ENCODE measurements around the gene MFSD1.

Gene MFSD1

DNA sequence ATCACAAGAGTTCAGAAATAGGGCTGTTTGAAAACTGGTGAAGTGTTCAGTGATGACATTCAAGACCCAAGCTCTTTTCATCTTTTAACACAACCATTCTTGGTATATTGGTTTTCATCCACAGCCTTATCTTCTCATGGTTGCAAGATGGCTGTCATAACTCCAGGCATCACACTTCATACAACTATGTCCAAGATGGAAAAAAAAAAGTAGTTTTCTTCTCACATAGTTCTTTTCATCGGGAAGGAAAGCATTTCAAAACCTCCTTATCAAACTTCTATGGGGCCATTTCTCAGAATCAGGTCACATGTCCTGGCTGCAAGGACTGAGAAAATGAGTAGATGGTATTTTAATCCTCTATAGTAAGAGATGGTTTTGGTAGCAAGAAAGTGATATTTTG lies 21.1 kb upstream of the MFSD1 start:
- Histone ChIP-seq H3K27ac (ENCODE audit: low read depth, low read length, poor library complexity, severe bottlenecking) (no peak overlapping the region), H3K4me3 (ENCODE audit: low read depth, low read length, poor library complexity, severe bottlenecking) (no peak overlapping the region), H4K20me1 (ENCODE audit: insufficient read depth, low read length) (no peaks in the 10 kb centered on the region), H3K27me3 (ENCODE audit: insufficient read depth, low read length) (no peaks in the 10 kb centered on the region), H3K4me1 (ENCODE audit: insufficient read depth, low read length, severe bottlenecking) (no peaks in the 10 kb centered on the region), H3K4me2 (ENCODE audit: low read length) (no peak overlapping the region), H3F3A (ENCODE audit: insufficient read depth, low read length) (no peaks in the 10 kb centered on the region), H2AFZ (ENCODE audit: low read length) (no peak overlapping the region), H3K79me2 (ENCODE audit: insufficient read depth, low read length) (no peaks in the 10 kb centered on the region), H3K36me3 (ENCODE audit: insufficient read depth, low read length) (no peaks in the 10 kb centered on the region), H3K9me2 (ENCODE audit: low read depth, low read length) (no peaks in the 10 kb centered on the region), H3K9ac (ENCODE audit: low read length) (no peak overlapping the region), H3K9me3 (ENCODE audit: low read length) (no peaks in the 10 kb centered on the region)
- TF ChIP-seq, protein P1, sequence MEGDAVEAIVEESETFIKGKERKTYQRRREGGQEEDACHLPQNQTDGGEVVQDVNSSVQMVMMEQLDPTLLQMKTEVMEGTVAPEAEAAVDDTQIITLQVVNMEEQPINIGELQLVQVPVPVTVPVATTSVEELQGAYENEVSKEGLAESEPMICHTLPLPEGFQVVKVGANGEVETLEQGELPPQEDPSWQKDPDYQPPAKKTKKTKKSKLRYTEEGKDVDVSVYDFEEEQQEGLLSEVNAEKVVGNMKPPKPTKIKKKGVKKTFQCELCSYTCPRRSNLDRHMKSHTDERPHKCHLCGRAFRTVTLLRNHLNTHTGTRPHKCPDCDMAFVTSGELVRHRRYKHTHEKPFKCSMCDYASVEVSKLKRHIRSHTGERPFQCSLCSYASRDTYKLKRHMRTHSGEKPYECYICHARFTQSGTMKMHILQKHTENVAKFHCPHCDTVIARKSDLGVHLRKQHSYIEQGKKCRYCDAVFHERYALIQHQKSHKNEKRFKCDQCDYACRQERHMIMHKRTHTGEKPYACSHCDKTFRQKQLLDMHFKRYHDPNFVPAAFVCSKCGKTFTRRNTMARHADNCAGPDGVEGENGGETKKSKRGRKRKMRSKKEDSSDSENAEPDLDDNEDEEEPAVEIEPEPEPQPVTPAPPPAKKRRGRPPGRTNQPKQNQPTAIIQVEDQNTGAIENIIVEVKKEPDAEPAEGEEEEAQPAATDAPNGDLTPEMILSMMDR (IDR thresholded peaks at IDR 0.05; ENCODE audit: low read length) = no peak
- TF ChIP-seq EZH2 (IDR thresholded peaks at IDR 0.05; ENCODE audit: borderline replicate concordance, low read length) = no peak

GRCh38 chr3:158781191-158781590 lies 20.7 kb upstream of the MFSD1 start:
- Histone ChIP-seq H3K4me3 (ENCODE audit: low read depth, low read length, poor library complexity, severe bottlenecking) (no peak overlapping the region), H3K4me1 (ENCODE audit: insufficient read depth, low read length, severe bottlenecking) (no peaks in the 10 kb centered on the region), H3F3A (ENCODE audit: insufficient read depth, low read length) (no peaks in the 10 kb centered on the region), H3K79me2 (ENCODE audit: insufficient read depth, low read length) (no peaks in the 10 kb centered on the region), H3K9ac (ENCODE audit: low read length) (no peak overlapping the region), H3K9me3 (ENCODE audit: low read length) (no peaks in the 10 kb centered on the region), H3K4me2 (ENCODE audit: low read length) (no peak overlapping the region), H3K9me2 (ENCODE audit: low read depth, low read length) (no peaks in the 10 kb centered on the region), H3K27me3 (ENCODE audit: insufficient read depth, low read length) (no peaks in the 10 kb centered on the region), H3K36me3 (ENCODE audit: insufficient read depth, low read length) (no peaks in the 10 kb centered on the region), H4K20me1 (ENCODE audit: insufficient read depth, low read length) (no peaks in the 10 kb centered on the region), H3K27ac (ENCODE audit: low read depth, low read length, poor library complexity, severe bottlenecking) (no peak overlapping the region), H2AFZ (ENCODE audit: low read length) (no peak overlapping the region)
- no peak for TF ChIP-seq EZH2 (IDR thresholded peaks at IDR 0.05; ENCODE audit: borderline replicate concordance, low read length)
- TF ChIP-seq, protein P1 (IDR thresholded peaks at IDR 0.05; ENCODE audit: low read length) = no peak

- Histone ChIP-seq H3K4me1 (ENCODE audit: insufficient read depth, low read length, severe bottlenecking) (no peaks in the 10 kb centered on the region), H3K9ac (ENCODE audit: low read length) (no peak overlapping the region), H3F3A (ENCODE audit: insufficient read depth, low read length) (no peaks in the 10 kb centered on the region), H4K20me1 (ENCODE audit: insufficient read depth, low read length) (no peaks in the 10 kb centered on the region), H3K79me2 (ENCODE audit: insufficient read depth, low read length) (no peaks in the 10 kb centered on the region), H3K36me3 (ENCODE audit: insufficient read depth, low read length) (no peaks in the 10 kb centered on the region), H3K27me3 (ENCODE audit: insufficient read depth, low read length) (no peaks in the 10 kb centered on the region), H3K4me2 (ENCODE audit: low read length) (no peak overlapping the region), H3K9me3 (ENCODE audit: low read length) (no peaks in the 10 kb centered on the region), H2AFZ (ENCODE audit: low read length) (no peak overlapping the region), H3K9me2 (ENCODE audit: low read depth, low read length) (no peaks in the 10 kb centered on the region), H3K4me3 (ENCODE audit: low read depth, low read length, poor library complexity, severe bottlenecking) (no peak overlapping the region), H3K27ac (ENCODE audit: low read depth, low read length, poor library complexity, severe bottlenecking) (no peak overlapping the region)
- no peak for TF ChIP-seq EZH2 (IDR thresholded peaks at IDR 0.05; ENCODE audit: borderline replicate concordance, low read length)
- TF ChIP-seq, protein P1 (IDR thresholded peaks at IDR 0.05; ENCODE audit: low read length) = no peak
These were observed 20.0 kb upstream of the MFSD1 start for GRCh38 chr3:158781849-158782248.

Data from OCI-LY1 (cell line).